ENCODE results near the gene SHF. TPM values are rescaled to one million over a fixed set of nuclear protein-coding genes. Genes with fewer than 3 reads are reported as not detected.

The SHF gene
- total RNA-seq, 6 experiments from 2014 or later, result 2.1 to 3.1 (median 2.1) TPM

DNA sequence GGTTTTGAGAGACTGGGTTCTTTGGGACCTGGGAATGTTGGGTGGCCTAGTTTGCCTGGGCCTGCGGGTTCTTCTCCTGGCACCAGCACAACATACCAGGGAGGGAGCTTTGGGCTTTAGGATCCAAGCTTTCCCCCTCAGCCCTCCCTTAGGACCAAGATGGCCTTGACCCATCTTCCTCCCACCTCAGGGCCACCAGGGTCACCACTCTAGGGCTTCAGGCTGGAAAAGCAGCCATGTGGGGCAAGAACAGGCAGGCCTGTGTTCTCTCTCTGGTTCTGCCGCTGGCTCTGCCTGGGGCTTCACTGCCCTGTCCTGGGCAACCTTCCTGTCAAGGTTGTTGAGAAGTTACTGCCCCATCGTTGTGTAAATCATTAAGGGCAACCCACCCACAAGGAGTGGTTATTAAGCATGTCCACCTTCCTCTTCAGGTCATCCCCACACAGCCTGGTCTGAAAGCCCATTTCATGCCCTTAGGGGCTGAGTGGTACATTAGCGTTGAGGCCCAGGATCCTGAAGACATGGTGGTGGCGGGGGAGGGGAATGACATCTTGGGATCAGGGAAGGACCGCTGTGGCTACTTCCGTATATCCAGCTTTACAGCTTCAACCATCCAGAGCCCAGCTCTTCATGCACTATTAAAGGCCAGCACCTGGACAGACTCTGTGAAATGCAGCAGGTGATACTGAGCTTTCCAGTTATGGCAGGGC, 57.3 kb downstream of the SHF start:
- no peak overlapping the region for H3K27ac Mint-ChIP-seq
- DNase-seq, result no peak
- TF ChIP-seq, protein P1, sequence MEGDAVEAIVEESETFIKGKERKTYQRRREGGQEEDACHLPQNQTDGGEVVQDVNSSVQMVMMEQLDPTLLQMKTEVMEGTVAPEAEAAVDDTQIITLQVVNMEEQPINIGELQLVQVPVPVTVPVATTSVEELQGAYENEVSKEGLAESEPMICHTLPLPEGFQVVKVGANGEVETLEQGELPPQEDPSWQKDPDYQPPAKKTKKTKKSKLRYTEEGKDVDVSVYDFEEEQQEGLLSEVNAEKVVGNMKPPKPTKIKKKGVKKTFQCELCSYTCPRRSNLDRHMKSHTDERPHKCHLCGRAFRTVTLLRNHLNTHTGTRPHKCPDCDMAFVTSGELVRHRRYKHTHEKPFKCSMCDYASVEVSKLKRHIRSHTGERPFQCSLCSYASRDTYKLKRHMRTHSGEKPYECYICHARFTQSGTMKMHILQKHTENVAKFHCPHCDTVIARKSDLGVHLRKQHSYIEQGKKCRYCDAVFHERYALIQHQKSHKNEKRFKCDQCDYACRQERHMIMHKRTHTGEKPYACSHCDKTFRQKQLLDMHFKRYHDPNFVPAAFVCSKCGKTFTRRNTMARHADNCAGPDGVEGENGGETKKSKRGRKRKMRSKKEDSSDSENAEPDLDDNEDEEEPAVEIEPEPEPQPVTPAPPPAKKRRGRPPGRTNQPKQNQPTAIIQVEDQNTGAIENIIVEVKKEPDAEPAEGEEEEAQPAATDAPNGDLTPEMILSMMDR (IDR thresholded peaks at IDR 0.05), result no peak
- no peaks in the 10 kb centered on the region for H3K9me3 Mint-ChIP-seq
- no peak overlapping the region for H3K4me3 Mint-ChIP-seq
- H3K4me1 Mint-ChIP-seq (ENCODE audit: low read depth), result no peaks in the 10 kb centered on the region
- H3K27me3 Mint-ChIP-seq (ENCODE audit: insufficient read depth), result peaks cover 46% of the 10 kb centered on the region
- H3K36me3 Mint-ChIP-seq (ENCODE audit: low read depth), result no peaks in the 10 kb centered on the region

DNA sequence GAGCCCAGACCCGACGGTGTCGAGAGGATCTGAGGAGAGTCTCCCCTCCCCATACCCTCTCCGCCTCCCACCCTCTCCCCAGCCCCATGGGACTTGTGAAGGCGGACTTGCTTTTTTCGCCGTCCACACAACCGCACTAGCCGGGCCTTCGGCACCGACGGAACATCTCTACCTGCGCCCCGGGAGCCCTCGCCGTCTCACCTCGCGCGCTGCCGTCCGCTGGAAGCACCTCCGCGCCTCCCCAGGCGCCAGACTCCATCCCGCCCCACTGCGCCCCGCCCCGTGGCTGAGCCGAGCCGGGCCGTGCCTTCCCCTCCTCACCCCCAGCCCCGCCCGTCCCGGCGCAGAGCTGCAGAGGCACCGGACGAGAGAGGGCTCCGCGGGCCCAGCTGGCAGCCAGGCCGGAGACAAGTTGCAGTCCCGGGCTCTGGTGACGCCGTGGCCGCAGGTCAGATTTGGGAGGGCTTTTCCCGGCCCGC, 58.1 kb downstream of the SHF start, which contains the start of the genes DUOX1 and DUOXA1:
Gene DUOX1 (plus strand): TSS at position 344 of the 479 bp plus-strand sequence. CDS start 1,973 bp downstream, outside the sequence.
Gene DUOXA1 (minus strand): TSS at position 229 of the 479 bp plus-strand sequence. CDS start 6,865 bp downstream, outside the sequence.
- no peaks in the 10 kb centered on the region for H3K9me3 Mint-ChIP-seq
- TF ChIP-seq, protein P1 (IDR thresholded peaks at IDR 0.05), result no peak
- no peaks in the 10 kb centered on the region for H3K4me1 Mint-ChIP-seq (ENCODE audit: low read depth)
- H3K27me3 Mint-ChIP-seq (ENCODE audit: insufficient read depth), result peaks cover 46% of the 10 kb centered on the region
- DNase-seq, result no peak
- no peaks in the 10 kb centered on the region for H3K36me3 Mint-ChIP-seq (ENCODE audit: low read depth)
- H3K4me3 Mint-ChIP-seq, result no peak within 1 kb of the TSS
- H3K27ac Mint-ChIP-seq, result no peak within 1 kb of the TSS

DNA sequence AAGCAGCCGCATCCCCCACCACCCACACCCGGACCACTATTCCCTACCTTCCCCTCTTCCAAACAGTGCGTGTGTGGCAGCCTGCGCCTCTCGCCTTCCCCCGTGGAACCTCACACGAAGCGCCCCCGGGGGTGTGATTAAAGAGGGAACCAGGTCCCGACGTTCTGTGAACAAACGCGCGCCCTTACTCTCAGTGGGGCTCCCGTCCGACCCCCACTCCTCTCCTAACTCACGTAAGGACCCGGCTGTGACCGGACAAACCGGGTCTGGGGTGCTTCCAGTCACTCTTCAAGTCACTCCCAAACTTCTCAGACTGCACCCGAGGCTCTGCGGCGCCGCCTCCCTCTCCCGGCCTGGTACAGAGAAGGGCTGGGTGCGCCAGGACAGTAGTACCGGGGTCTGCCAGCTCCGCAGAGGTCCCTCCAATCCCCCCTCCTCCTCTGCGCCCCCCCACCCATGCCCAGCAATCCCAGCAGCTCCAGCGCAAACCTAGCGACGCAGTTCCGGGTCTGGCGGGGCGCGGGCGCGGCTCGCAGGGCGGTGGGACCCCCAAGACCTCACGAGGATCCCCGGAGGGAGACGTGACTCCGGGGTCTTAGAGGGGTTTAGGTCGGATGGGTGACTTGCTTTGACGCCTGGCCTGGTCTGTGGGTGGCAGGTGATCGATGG, 58.7 kb downstream of the SHF start:
- no peak for DNase-seq
- TF ChIP-seq, protein P1 (IDR thresholded peaks at IDR 0.05), result no peak
- Mint-ChIP-seq H3K36me3 (ENCODE audit: low read depth) (no peaks in the 10 kb centered on the region), H3K27ac (no peak overlapping the region), H3K27me3 (ENCODE audit: insufficient read depth) (peaks cover 49% of the 10 kb centered on the region), H3K9me3 (no peaks in the 10 kb centered on the region), H3K4me1 (ENCODE audit: low read depth) (no peaks in the 10 kb centered on the region), H3K4me3 (no peak overlapping the region)

DNA sequence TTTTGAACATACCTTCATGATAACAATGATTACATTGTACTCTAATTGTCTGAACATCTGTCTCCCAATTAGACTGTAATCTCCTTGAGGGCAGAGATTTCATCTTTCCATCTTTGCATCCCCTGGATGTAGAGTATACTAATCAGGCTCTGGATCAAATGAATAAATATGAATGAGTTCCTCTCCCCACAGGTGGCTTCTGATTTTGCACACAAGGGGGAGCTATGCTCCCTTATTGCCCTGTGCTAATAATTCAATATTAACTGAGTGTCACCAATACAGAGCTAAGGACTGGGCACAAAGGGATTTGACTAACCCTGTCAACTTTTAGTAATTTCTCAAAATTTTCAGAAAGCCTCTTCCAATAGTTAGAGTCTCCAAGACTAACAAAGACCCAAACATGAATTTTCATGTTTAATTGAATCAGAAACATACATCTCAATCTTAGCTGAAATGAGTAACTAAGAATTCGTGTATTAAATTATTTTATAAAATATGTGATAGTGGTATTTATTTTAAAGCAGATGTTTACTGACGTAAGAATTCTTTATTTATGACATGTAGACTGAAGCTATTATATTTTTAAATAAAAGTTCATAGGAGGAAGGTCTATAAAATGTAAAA, 61.1 kb downstream of the SHF start:
- Mint-ChIP-seq H3K4me3 (no peak overlapping the region), H3K27me3 (ENCODE audit: insufficient read depth) (peaks cover 35% of the 10 kb centered on the region), H3K9me3 (no peaks in the 10 kb centered on the region), H3K27ac (no peak overlapping the region), H3K4me1 (ENCODE audit: low read depth) (peaks cover 8% of the 10 kb centered on the region), H3K36me3 (ENCODE audit: low read depth) (no peaks in the 10 kb centered on the region)
- peak; percentile 43 for DNase-seq
- TF ChIP-seq, protein P1 (IDR thresholded peaks at IDR 0.05), result peak; percentile 86

DNA sequence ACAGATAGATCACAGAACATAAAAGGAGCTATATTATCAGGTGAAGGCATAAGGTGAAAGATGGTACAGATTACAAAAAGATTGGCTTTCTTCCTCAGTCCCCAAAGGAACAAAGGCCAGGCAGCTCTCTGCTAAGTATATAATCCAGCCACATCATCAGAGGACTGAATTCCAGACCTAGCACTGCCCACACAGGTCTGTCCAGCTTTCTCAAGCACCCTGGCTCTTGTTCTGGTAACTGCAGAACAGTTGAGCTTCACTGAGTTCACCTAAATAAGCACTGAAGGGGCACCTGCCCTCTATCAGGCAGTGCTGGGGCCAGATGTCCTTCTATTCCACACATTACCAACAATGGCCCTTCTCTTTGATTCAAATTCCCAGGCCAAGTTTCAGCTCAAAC, 64.4 kb downstream of the SHF start:
- H3K27ac Mint-ChIP-seq, result no peak overlapping the region
- no peaks in the 10 kb centered on the region for H3K9me3 Mint-ChIP-seq
- TF ChIP-seq, protein P1 (IDR thresholded peaks at IDR 0.05), result no peak
- H3K27me3 Mint-ChIP-seq (ENCODE audit: insufficient read depth), result peaks cover 19% of the 10 kb centered on the region
- no peaks in the 10 kb centered on the region for H3K36me3 Mint-ChIP-seq (ENCODE audit: low read depth)
- DNase-seq, result no peak
- no peak overlapping the region for H3K4me3 Mint-ChIP-seq
- H3K4me1 Mint-ChIP-seq (ENCODE audit: low read depth), result peaks cover 17% of the 10 kb centered on the region
